ENCODE data around the gene LANCL2. TPM values are rescaled to one million over a fixed set of nuclear protein-coding genes. Genes with fewer than 3 reads are reported as not detected.
A peak's percentile ranks its signal among the peaks of the same experiment; 100 is the strongest.
"Not testable (repeated sequence)": the region's sequence is repeated elsewhere in the genome, so short reads cannot be mapped to it uniquely, and the experiment has no call there.

LANCL2 gene
- total RNA-seq, 1 experiment from 2014 or later: 21.8 TPM

GRCh38 chr7:55413442-55413841, 48.3 kb downstream of the LANCL2 start:
- no peaks in the 10 kb centered on the region for H3K36me3 ChIP-seq (ENCODE audit: low read depth)
- H3K4me1 ChIP-seq (replicated peaks; ENCODE audit: insufficient read depth): no peaks in the 10 kb centered on the region
- intact Hi-C loops (cut with micrococcal nuclease; ENCODE audit: unreplicated experiment): no loop called here
- no peak overlapping the region for H3K4me3 ChIP-seq
- H3K79me2 ChIP-seq (ENCODE audit: low read depth): no peaks in the 10 kb centered on the region
- no peaks in the 10 kb centered on the region for H4K20me1 ChIP-seq (ENCODE audit: insufficient read depth)
- no peak overlapping the region for H3K4me2 ChIP-seq
- H3K9me3 ChIP-seq (ENCODE audit: insufficient read depth, low read depth): no peaks in the 10 kb centered on the region
- H3K27me3 ChIP-seq (ENCODE audit: insufficient read depth, low read depth): no peaks in the 10 kb centered on the region
- no peak for DNase-seq
- BruUV-seq (replicated peaks): no TSS peak
- CTCF ChIA-PET: interaction anchor here (0.8 kb wide), 1 partner anchor 11 kb away, joined by 3 read pairs; no protein-coding TSS in a partner anchor
- POLR2A ChIA-PET (ENCODE audit: unreplicated experiment): no interaction called here
- H3F3A ChIP-seq (ENCODE audit: insufficient read depth, low read depth): no peaks in the 10 kb centered on the region
- H3K9me2 ChIP-seq (ENCODE audit: insufficient read depth): no peaks in the 10 kb centered on the region
- H3K27ac ChIP-seq: no peak overlapping the region
- TF ChIP-seq EZH2 (IDR thresholded peaks at IDR 0.05; ENCODE audit: low read depth): no peak
- no peak for TF ChIP-seq CTCF (conservative IDR thresholded peaks at IDR 0.05)
- H2AFZ ChIP-seq: no peak overlapping the region

GRCh38 chr7:55415173-55415778, 50.1 kb downstream of the LANCL2 start:
- H3K4me2 ChIP-seq: no peak overlapping the region
- H3K9me3 ChIP-seq (ENCODE audit: insufficient read depth, low read depth): no peaks in the 10 kb centered on the region
- CTCF ChIA-PET: interaction anchor here (0.6 to 1.4 kb wide), 14 partner anchors 12 to 1516 kb away, joined by 3 to 12 read pairs (median 4); partner anchors contain the start of gene SEC61G
- no peak overlapping the region for H3K4me3 ChIP-seq
- H3K36me3 ChIP-seq (ENCODE audit: low read depth): no peaks in the 10 kb centered on the region
- no peaks in the 10 kb centered on the region for H3K4me1 ChIP-seq (replicated peaks; ENCODE audit: insufficient read depth)
- BruUV-seq (replicated peaks): no TSS peak
- H3K9me2 ChIP-seq (ENCODE audit: insufficient read depth): no peaks in the 10 kb centered on the region
- no peak overlapping the region for H2AFZ ChIP-seq
- peak; percentile 75 to 82 for DNase-seq
- H3F3A ChIP-seq (ENCODE audit: insufficient read depth, low read depth): peaks cover 2% of the 10 kb centered on the region; the same call in 1 of the 2 replicates
- no peaks in the 10 kb centered on the region for H3K27me3 ChIP-seq (ENCODE audit: insufficient read depth, low read depth)
- H4K20me1 ChIP-seq (ENCODE audit: insufficient read depth): no peaks in the 10 kb centered on the region
- H3K27ac ChIP-seq: no peak overlapping the region
- POLR2A ChIA-PET (ENCODE audit: unreplicated experiment): no interaction called here
- no peak for TF ChIP-seq EZH2 (IDR thresholded peaks at IDR 0.05; ENCODE audit: low read depth)
- peak; percentile 100 for TF ChIP-seq CTCF (conservative IDR thresholded peaks at IDR 0.05)
- H3K79me2 ChIP-seq (ENCODE audit: low read depth): no peaks in the 10 kb centered on the region
- intact Hi-C loops (cut with micrococcal nuclease; ENCODE audit: unreplicated experiment): loop anchor here (1.0 to 2.0 kb wide), 3 partner anchors 48 to 641 kb away; no protein-coding TSS in a partner anchor

GRCh38 chr7:55417456-55417855, 52.3 kb downstream of the LANCL2 start:
- POLR2A ChIA-PET (ENCODE audit: unreplicated experiment): not testable (repeated sequence)

More at GRCh38 chr7:55417456-55417855, 52.3 kb downstream of the LANCL2 start:
- intact Hi-C loops (cut with micrococcal nuclease; ENCODE audit: unreplicated experiment); CTCF ChIA-PET; H3K36me3 ChIP-seq (ENCODE audit: low read depth); H3K4me2 ChIP-seq; H3K9me3 ChIP-seq (ENCODE audit: insufficient read depth, low read depth); DNase-seq; H3K27me3 ChIP-seq (ENCODE audit: insufficient read depth, low read depth); H3K27ac ChIP-seq; H3K9me2 ChIP-seq (ENCODE audit: insufficient read depth); H3F3A ChIP-seq (ENCODE audit: insufficient read depth, low read depth); BruUV-seq (replicated peaks); H3K4me1 ChIP-seq (replicated peaks; ENCODE audit: insufficient read depth); H2AFZ ChIP-seq; H4K20me1 ChIP-seq (ENCODE audit: insufficient read depth); H3K79me2 ChIP-seq (ENCODE audit: low read depth); H3K4me3 ChIP-seq: not testable (repeated sequence)

Measured in PC-9 (cell line).